ENCODE measurements around the gene MAGI2.

Gene MAGI2

GRCh38 chr7:78055001-78055573 lies 1398.4 kb downstream of the MAGI2 start:
- TF ChIP-seq, protein P1, sequence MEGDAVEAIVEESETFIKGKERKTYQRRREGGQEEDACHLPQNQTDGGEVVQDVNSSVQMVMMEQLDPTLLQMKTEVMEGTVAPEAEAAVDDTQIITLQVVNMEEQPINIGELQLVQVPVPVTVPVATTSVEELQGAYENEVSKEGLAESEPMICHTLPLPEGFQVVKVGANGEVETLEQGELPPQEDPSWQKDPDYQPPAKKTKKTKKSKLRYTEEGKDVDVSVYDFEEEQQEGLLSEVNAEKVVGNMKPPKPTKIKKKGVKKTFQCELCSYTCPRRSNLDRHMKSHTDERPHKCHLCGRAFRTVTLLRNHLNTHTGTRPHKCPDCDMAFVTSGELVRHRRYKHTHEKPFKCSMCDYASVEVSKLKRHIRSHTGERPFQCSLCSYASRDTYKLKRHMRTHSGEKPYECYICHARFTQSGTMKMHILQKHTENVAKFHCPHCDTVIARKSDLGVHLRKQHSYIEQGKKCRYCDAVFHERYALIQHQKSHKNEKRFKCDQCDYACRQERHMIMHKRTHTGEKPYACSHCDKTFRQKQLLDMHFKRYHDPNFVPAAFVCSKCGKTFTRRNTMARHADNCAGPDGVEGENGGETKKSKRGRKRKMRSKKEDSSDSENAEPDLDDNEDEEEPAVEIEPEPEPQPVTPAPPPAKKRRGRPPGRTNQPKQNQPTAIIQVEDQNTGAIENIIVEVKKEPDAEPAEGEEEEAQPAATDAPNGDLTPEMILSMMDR (IDR thresholded peaks at IDR 0.05; ENCODE audit: low read depth, low read length) = no peak
- no peak overlapping the region for H3K4me3 ChIP-seq (ENCODE audit: low read depth, low read length)

DNA sequence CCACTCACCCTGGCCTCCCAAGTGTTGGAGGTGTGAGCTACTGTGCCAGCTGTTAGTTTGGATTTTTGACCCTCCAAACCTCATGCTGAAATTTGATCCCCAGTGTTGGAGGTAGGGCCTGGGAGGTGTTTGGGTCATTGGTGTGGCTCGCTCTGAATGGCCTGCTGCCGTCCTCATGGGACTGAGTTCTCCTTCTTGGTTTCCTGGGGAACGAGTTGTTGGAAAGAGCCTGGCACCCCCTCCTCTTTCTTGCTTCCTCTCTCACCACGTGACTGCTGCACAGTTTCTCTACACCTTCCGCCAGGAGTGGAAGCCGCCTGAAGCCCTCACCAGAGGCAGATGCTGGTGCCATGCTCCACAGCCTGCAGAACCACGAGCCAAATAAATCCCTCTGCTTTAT lies 1401.4 kb downstream of the MAGI2 start:
- TF ChIP-seq, protein P1 (IDR thresholded peaks at IDR 0.05; ENCODE audit: low read depth, low read length) = no peak

GRCh38 chr7:78047800-78048199 lies 1405.7 kb downstream of the MAGI2 start:
- TF ChIP-seq, protein P1 (IDR thresholded peaks at IDR 0.05; ENCODE audit: low read depth, low read length) = no peak
- no peak overlapping the region for H3K4me3 ChIP-seq (ENCODE audit: low read depth, low read length)

More for the DNA sequence above, 1401.4 kb downstream of the MAGI2 start:
- no peak overlapping the region for H3K4me3 ChIP-seq (ENCODE audit: low read depth, low read length)

GRCh38 chr7:78043159-78043558 lies 1410.3 kb downstream of the MAGI2 start:
- H3K4me3 ChIP-seq (ENCODE audit: low read depth, low read length) = no peak overlapping the region
- TF ChIP-seq, protein P1 (IDR thresholded peaks at IDR 0.05; ENCODE audit: low read depth, low read length) = no peak

- H3K4me3 ChIP-seq (ENCODE audit: low read depth, low read length) = no peak overlapping the region
- TF ChIP-seq, protein P1 (IDR thresholded peaks at IDR 0.05; ENCODE audit: low read depth, low read length) = no peak
Measured at GRCh38 chr7:78041423-78041822, 1412.0 kb downstream of the MAGI2 start.

- H3K4me3 ChIP-seq (ENCODE audit: low read depth, low read length) = no peak overlapping the region
- TF ChIP-seq, protein P1 (IDR thresholded peaks at IDR 0.05; ENCODE audit: low read depth, low read length) = peak; percentile 25; the same call in 1 of the 2 replicates
Measured at GRCh38 chr7:78039790-78040776, 1413.4 kb downstream of the MAGI2 start.
